ENCODE data around the gene CREBBP. TPM values are rescaled to one million over a fixed set of nuclear protein-coding genes. Genes with fewer than 3 reads are reported as not detected.

Gene CREBBP
- total and polyA plus RNA-seq, 2 donors (not counting 3 experiments of a cell fraction or from before 2014, with no cell fraction given) = 13.8 to 72.7 TPM

GRCh38 chr16:3924763-3925162, 44.2 kb upstream of the CREBBP start:
- no peak for TF ChIP-seq FOS (IDR thresholded peaks at IDR 0.05; ENCODE audit: borderline replicate concordance, insufficient read depth, low read length)
- TF ChIP-seq MYC (IDR thresholded peaks at IDR 0.05; ENCODE audit: low read depth, low read length) = no peak
- TF ChIP-seq, protein P1, sequence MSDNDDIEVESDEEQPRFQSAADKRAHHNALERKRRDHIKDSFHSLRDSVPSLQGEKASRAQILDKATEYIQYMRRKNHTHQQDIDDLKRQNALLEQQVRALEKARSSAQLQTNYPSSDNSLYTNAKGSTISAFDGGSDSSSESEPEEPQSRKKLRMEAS (IDR thresholded peaks at IDR 0.05; ENCODE audit: insufficient read depth, insufficient read length) = no peak
- no peak for TF ChIP-seq POLR2AphosphoS5 (IDR thresholded peaks at IDR 0.05; ENCODE audit: insufficient read depth, low read depth, low read length)
- TF ChIP-seq EZH2 (IDR thresholded peaks at IDR 0.05; ENCODE audit: borderline replicate concordance, low read depth, low read length, severe bottlenecking) = no peak
- no peak overlapping the region for H3K9ac ChIP-seq (replicated peaks; ENCODE audit: extremely low read depth, insufficient read depth, low read length)
- no TSS peak for BruUV-seq (replicated peaks)
- DNase-seq (ENCODE audit: low read depth, low spot score) (no peak), FAIRE-seq (no peak)
- no peak overlapping the region for H3K27ac ChIP-seq (ENCODE audit: insufficient read depth, low read depth, low read length)
- H3K36me3 ChIP-seq (ENCODE audit: control insufficient read depth in 2 of 2, extremely low read depth in 1 of 2, insufficient read depth in 2 of 2, low read length in 2 of 2) = no peaks in the 10 kb centered on the region
- H2AFZ ChIP-seq (ENCODE audit: low read depth, low read length) = no peak overlapping the region
- CTCF ChIA-PET = interaction anchor here (1.6 to 2.0 kb wide), 2 partner anchors 13 to 15 kb away, joined by 3 to 6 read pairs; no protein-coding TSS in a partner anchor
- no peaks in the 10 kb centered on the region for H3K79me2 ChIP-seq (ENCODE audit: control insufficient read depth, insufficient read depth, low read length)
- H3K4me1 ChIP-seq (ENCODE audit: control insufficient read depth, extremely low read depth, insufficient read depth, low read length) = no peaks in the 10 kb centered on the region
- H4K20me1 ChIP-seq (replicated peaks; ENCODE audit: control insufficient read depth, extremely low read depth, insufficient read depth, low read length) = no peaks in the 10 kb centered on the region
- H3K9me1 ChIP-seq (replicated peaks; ENCODE audit: control insufficient read depth, extremely low read depth, insufficient read depth, low read length) = no peaks in the 10 kb centered on the region
- intact Hi-C loops (cut with micrococcal nuclease) (no loop called here), dilution Hi-C loops (cut with MboI; ENCODE audit: extremely low pct_ligation_motif_present, low sequenced_read_pairs) (no loop called here)
- H3K4me3 ChIP-seq (replicated peaks in 1 of 3; ENCODE audit: insufficient read depth in 1 of 3, low read depth in 1 of 3, low read length in 3 of 3) = no peak overlapping the region
- peaks cover 0 to 3% of the 10 kb centered on the region in 2 experiments for H3K27me3 ChIP-seq (ENCODE audit: control insufficient read depth in 2 of 2, insufficient read depth in 2 of 2, low read length in 2 of 2)
- POLR2A ChIA-PET = interaction anchor here (0.7 kb wide), 1 partner anchor 9 kb away, joined by 3 read pairs; no protein-coding TSS in a partner anchor
- no peak overlapping the region for H3K4me2 ChIP-seq (ENCODE audit: insufficient read depth, low read length)
- H3K9me3 ChIP-seq (replicated peaks; ENCODE audit: control insufficient read depth, insufficient read depth, low read length) = no peaks in the 10 kb centered on the region

- FAIRE-seq (no peak), DNase-seq (ENCODE audit: low read depth, low spot score) (no peak)
- POLR2A ChIA-PET = no interaction called here
Measured at GRCh38 chr16:3922241-3922640, 41.7 kb upstream of the CREBBP start.

More at GRCh38 chr16:3922241-3922640, 41.7 kb upstream of the CREBBP start:
- Histone ChIP-seq H3K9ac (replicated peaks; ENCODE audit: extremely low read depth, insufficient read depth, low read length) (no peak overlapping the region), H3K4me3 (replicated peaks in 1 of 3; ENCODE audit: insufficient read depth in 1 of 3, low read depth in 1 of 3, low read length in 3 of 3) (no peak overlapping the region), H3K27me3 (ENCODE audit: control insufficient read depth in 2 of 2, insufficient read depth in 2 of 2, low read length in 2 of 2) (peaks cover 0 to 3% of the 10 kb centered on the region in 2 experiments), H3K4me1 (ENCODE audit: control insufficient read depth, extremely low read depth, insufficient read depth, low read length) (no peaks in the 10 kb centered on the region), H3K9me1 (replicated peaks; ENCODE audit: control insufficient read depth, extremely low read depth, insufficient read depth, low read length) (no peaks in the 10 kb centered on the region), H2AFZ (ENCODE audit: low read depth, low read length) (no peak overlapping the region), H3K9me3 (replicated peaks; ENCODE audit: control insufficient read depth, insufficient read depth, low read length) (no peaks in the 10 kb centered on the region), H3K79me2 (ENCODE audit: control insufficient read depth, insufficient read depth, low read length) (no peaks in the 10 kb centered on the region), H3K4me2 (ENCODE audit: insufficient read depth, low read length) (no peak overlapping the region), H4K20me1 (replicated peaks; ENCODE audit: control insufficient read depth, extremely low read depth, insufficient read depth, low read length) (no peaks in the 10 kb centered on the region), H3K27ac (ENCODE audit: insufficient read depth, low read depth, low read length) (no peak overlapping the region), H3K36me3 (ENCODE audit: control insufficient read depth in 2 of 2, extremely low read depth in 1 of 2, insufficient read depth in 2 of 2, low read length in 2 of 2) (no peaks in the 10 kb centered on the region)
- dilution Hi-C loops (cut with MboI; ENCODE audit: extremely low pct_ligation_motif_present, low sequenced_read_pairs) = no loop called here
- intact Hi-C loops (cut with micrococcal nuclease) = no loop called here
- BruUV-seq (replicated peaks) = no TSS peak
- TF ChIP-seq, protein P1 (IDR thresholded peaks at IDR 0.05; ENCODE audit: insufficient read depth, insufficient read length) = no peak
- TF ChIP-seq MYC (IDR thresholded peaks at IDR 0.05; ENCODE audit: low read depth, low read length) = no peak
- no peak for TF ChIP-seq EZH2 (IDR thresholded peaks at IDR 0.05; ENCODE audit: borderline replicate concordance, low read depth, low read length, severe bottlenecking)
- no peak for TF ChIP-seq GATA2 (IDR thresholded peaks at IDR 0.05; ENCODE audit: insufficient read depth, insufficient read length, low read depth, low read length)
- TF ChIP-seq FOS (IDR thresholded peaks at IDR 0.05; ENCODE audit: borderline replicate concordance, insufficient read depth, low read length) = no peak
- TF ChIP-seq CTCF (IDR thresholded peaks at IDR 0.05; ENCODE audit: extremely low read depth in 1 of 2, insufficient read depth in 1 of 2, low read depth in 1 of 2, low read length in 2 of 2) = no peak
- no peak for TF ChIP-seq POLR2AphosphoS5 (IDR thresholded peaks at IDR 0.05; ENCODE audit: insufficient read depth, low read depth, low read length)
- no peak for TF ChIP-seq JUN (IDR thresholded peaks at IDR 0.05; ENCODE audit: borderline replicate concordance, insufficient read depth, insufficient read length, low read depth)
- TF ChIP-seq POLR2A (IDR thresholded peaks at IDR 0.05; ENCODE audit: low read depth, low read length) = no peak
- CTCF ChIA-PET = no interaction called here

Measured in endothelial cell of umbilical vein (primary cell).